Hematopoietic multipotent progenitor cell (in vitro differentiated cells): ENCODE results near the gene CNN1. TPM values are rescaled to one million over a fixed set of nuclear protein-coding genes. Genes with fewer than 3 reads are reported as not detected.

Source experiments
- DNase-seq, 3 donors: peaks; one replicate each; pipeline ENCODE4 v3.0.0-alpha.2; 2011 to 2015; ENCODE audit warnings: low read depth in 2 of 3, low spot score in 2 of 3
- total RNA-seq: library from RNA; depleted of rRNA; stranded (reverse); fragments of >200 nt; gene quantifications from one replicate; pipeline ENCODE4 v1.2.3, GENCODE V29; 2012

CNN1 gene
- total RNA-seq, 1 donor, result under 0.01 TPM

- DNase-seq, result peak in 2 of 3 donors; percentile 83 to 91
Observed at GRCh38 chr19:11530432-11530831, 8.2 kb upstream of the CNN1 start.

DNA sequence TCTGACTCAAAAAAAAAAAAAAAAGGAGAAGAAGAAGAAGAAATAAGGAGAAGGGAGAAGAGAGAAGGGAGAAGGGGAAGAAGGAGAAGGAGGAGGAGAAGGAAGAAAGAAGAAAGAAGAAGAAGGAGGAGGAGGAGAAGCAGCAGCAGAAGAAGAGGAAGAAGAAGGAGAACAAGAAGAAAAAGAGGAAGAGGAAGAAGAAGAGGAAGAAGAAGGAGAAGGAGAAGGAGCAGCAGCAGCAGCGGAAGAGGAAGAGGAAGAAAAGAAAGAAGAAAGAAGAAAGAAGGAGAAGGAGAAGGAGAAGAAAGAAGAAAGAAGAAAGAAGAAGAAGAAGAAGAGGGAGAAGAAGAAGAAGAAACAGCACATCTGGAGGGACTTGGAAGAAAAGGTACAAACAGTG is 4.1 kb upstream of the CNN1 start:
- no peak for DNase-seq

DNA sequence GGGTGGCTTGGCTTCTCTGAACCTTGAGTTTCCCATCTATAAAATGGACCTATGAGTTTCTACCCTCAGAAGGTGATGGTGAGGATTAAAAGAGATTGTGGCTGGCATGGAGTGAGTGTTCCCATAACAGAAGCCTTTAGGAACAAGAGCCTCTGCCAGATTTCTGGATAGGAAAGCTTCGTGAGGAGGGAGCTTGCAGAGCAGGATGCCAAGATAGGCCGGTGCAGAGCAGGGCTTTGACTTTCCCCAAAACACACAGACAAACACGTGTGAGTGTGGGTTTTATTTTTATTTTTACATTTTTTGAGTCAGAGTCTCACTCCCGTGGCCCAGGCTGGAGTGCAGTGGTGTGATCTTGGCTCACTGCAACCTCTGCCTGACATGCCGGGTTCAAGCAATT is 3.7 kb upstream of the CNN1 start:
- DNase-seq, result no peak

DNA sequence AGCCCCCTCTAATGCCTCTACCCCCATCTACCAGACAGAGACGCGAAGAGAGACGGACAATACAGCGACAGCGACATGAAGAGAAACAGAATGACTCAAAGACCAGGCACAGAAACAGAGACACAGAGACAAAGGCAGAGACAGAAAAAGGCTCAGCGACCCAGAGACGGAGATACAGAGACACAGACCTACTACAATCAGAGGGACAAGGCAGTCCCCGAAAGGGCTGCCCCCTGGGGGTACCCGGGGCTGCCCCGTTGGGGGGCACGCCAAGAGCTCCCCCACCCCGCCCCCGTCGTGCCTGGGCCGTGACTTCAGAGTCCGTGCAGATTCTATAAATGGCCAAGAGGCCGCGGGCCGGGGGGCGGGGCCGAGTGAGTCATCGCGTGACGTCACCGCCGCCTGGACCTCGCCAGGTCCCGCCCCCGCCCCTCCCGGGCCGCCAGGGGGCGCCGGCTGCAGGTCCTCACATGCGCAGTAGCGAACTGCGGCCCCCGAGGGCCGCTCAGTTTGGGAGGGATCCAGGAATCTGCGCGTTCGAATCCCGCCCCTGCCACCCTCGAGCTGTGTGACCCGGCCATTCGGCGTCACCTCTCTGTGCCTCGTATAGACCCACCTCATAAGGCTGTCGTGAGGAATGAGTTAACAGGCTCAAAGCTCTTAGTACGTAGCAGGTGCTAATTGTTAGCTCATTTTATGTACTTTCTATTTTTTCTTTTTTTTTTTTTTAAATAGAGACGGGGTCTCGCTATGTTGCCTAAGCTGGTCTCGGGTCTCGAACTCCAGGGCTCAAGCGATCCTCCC is 2.7 kb upstream of the CNN1 start:
- peak; percentile 73 to 86 (median 86) for DNase-seq

- no peak for DNase-seq
Observed at GRCh38 chr19:11539495-11540365, 1.1 kb downstream of the CNN1 start.

DNA sequence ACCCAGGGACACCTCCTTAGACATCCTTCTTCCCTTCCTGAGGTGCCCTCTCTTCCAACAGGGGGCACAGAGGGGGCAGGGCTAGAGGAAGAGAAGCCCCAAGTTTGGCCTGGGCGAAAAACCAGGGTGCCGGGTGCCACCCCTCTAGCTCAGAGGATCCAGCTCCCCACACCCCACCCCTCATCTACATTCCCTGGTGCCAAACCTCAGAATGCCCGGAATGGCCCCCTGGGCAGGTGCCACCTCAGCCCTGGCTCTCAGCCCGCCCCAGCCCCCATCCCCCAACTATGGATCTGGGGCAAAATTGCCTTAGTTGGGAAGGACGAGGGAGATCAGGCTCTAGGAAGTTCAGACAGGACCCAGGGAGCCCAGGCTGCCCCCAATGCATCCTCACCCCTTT is 2.0 kb downstream of the CNN1 start:
- DNase-seq, result no peak

- no peak for DNase-seq
Observed at GRCh38 chr19:11541238-11541637, 2.6 kb downstream of the CNN1 start.

GRCh38 chr19:11547929-11548700 is 9.5 kb downstream of the CNN1 start:
- no peak for DNase-seq

DNA sequence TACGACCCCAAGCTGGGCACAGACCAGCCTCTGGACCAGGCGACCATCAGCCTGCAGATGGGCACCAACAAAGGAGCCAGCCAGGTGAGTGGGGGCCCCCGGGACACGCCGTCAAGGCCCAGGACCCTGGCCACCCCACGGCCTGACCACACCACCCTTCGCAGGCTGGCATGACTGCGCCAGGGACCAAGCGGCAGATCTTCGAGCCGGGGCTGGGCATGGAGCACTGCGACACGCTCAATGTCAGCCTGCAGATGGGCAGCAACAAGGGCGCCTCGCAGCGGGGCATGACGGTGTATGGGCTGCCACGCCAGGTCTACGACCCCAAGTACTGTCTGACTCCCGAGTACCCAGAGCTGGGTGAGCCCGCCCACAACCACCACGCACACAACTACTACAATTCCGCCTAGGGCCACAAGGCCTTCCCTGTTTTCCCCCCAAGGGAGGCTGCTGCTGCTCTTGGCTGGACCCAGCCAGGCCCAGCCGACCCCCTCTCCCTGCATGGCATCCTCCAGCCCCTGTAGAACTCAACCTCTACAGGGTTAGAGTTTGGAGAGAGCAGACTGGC is 10.8 kb downstream of the CNN1 start:
- no peak for DNase-seq

GRCh38 chr19:11550265-11550664 is 11.6 kb downstream of the CNN1 start:
- DNase-seq, result no peak

GRCh38 chr19:11551603-11552235 is 13.1 kb downstream of the CNN1 start:
- no peak for DNase-seq

- DNase-seq, result no peak
Observed at GRCh38 chr19:11552666-11553372, 14.2 kb downstream of the CNN1 start.

DNA sequence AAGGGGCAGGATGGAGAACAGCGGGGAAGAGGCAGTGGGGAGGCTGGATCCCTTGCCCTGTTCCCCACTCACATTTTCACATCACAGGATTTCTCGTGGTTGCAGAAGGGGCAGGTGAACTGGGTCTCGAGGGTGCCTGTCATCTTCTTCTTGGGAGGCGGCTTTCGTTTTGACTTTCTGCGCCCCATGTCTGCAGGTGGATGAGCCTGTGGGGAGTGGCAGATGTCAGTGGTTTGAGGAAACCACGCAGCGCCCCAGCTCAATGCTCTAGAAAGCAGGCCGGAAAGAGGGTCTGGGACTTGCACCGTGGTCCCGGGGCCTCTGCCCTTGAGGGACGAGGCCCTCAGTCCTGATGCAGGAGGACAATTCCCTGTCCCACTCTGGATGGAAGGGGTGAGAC is 15.5 kb downstream of the CNN1 start:
- no peak for DNase-seq

GRCh38 chr19:11555246-11555645 is 16.6 kb downstream of the CNN1 start:
- DNase-seq, result no peak

DNA sequence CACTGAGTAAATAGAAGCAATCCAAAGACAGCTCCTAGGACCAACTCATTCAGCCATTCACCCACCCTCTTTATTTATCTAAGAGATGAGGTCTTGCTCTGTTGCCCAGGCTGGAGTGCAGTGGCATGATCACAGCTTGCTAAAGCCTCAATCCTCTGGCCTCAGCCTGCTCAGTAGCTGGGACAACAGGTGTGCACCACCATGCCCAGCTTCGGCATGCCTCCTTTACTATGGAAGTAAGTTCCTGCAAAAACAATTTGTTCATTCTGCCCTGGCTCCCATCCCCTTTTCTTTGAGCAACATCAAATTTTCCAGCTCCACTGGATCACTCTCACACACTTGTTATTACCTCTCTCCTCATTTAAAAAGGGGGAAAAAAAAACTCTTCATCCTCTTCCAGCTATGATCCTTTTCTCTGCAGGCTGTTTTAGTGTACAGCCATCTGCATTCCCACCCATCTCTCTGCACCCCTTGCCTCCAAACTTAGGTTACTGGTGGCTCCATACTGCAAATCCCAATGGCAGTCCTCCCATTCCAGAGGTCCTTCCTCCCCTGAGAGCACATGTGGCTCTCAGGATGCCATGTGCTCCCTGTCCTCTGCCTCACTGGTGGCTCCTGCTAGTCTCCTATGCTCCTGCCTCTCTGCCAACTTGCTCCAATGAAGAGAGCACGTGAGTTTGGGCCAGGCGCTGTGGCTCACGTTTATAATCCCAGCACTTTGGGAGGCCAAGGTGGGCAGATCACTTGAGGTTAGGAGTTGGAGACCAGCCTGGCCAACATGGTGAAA is 18.2 kb downstream of the CNN1 start:
- no peak for DNase-seq

GRCh38 chr19:11558881-11559828 is 20.5 kb downstream of the CNN1 start, which contains the start of gene ELOF1:
TSS of gene ELOF1 (minus strand) at chr19:11559230. CDS start at chr19:11554347, 4,883 bp downstream.
- DNase-seq, result peak; percentile 93 to 98 (median 98)

DNA sequence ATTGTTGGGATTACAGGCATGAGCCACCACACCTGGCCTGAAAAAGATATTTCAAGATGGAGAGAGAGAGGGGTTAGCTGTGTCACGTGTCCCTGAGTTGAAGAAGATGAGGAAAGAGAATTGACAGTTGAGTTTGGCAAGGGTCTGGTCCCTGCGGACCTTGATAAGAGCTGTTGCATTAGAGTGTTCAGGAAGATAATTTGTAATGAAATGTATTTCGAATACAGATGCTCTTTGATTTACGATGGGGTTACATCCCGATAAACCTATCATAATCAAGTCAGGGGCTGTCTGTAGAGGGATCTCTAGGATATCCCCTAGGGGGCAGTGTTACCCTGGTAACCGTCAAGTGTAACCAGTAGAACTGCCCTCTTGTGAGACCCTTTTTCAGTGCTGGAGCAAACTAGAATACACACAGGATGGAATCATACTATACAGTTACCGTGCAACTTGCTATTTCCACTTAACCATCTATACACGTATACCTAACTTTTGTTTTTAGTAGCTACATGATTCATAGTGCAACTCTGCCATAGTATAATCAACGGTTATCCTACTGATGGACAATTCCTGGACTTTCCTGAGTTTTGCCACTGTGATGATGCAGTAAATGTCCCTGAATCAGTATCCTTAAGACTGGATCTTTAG is 21.9 kb downstream of the CNN1 start:
- peak; percentile 34 to 92 (median 86) for DNase-seq
